ENCODE results near the gene TXNIP.

TXNIP gene

GRCh38 chr1:145956781-145957442, 39.5 kb downstream of the TXNIP start:
- H3K27me3 ChIP-seq (ENCODE audit: control insufficient read depth, insufficient read depth, low read length), result peaks cover 68% of the 10 kb centered on the region
- no peaks in the 10 kb centered on the region for H3K36me3 ChIP-seq (ENCODE audit: control insufficient read depth, insufficient read depth, low read length)
- no peaks in the 10 kb centered on the region for H3K9me3 ChIP-seq (ENCODE audit: control insufficient read depth, insufficient read depth, low read length)
- peaks cover 4% of the 10 kb centered on the region for H3K4me1 ChIP-seq (ENCODE audit: control insufficient read depth, insufficient read depth, low read length)
- H3K4me3 ChIP-seq (ENCODE audit: low read depth, low read length), result peak overlapping the region; percentile 75
- no peak overlapping the region for H3K9ac ChIP-seq (ENCODE audit: low read depth, low read length)

DNA sequence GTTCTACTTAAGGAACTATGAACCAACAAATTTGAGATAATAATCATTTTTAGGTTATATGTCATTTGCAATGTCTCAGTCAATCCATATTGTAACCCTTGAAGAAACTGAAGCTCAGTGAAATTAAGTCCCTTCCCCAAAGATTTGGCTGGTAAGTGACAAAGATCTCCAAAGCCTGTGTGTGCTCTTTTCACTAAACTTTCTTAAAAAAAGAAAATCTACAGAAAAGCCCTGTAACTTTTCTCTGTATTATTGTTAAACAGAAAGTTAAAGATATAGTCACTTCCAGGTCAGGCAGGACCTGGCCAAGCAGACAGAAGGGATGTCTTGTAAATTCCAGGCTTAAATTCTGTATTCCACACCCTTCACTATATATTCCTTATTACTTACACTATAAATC, 40.0 kb downstream of the TXNIP start:
- Histone ChIP-seq H3K9me3 (ENCODE audit: control insufficient read depth, insufficient read depth, low read length) (no peaks in the 10 kb centered on the region), H3K36me3 (ENCODE audit: control insufficient read depth, insufficient read depth, low read length) (no peaks in the 10 kb centered on the region), H3K27me3 (ENCODE audit: control insufficient read depth, insufficient read depth, low read length) (peaks cover 63% of the 10 kb centered on the region), H3K4me1 (ENCODE audit: control insufficient read depth, insufficient read depth, low read length) (peaks cover 4% of the 10 kb centered on the region), H3K9ac (ENCODE audit: low read depth, low read length) (no peak overlapping the region), H3K4me3 (ENCODE audit: low read depth, low read length) (no peak overlapping the region)

DNA sequence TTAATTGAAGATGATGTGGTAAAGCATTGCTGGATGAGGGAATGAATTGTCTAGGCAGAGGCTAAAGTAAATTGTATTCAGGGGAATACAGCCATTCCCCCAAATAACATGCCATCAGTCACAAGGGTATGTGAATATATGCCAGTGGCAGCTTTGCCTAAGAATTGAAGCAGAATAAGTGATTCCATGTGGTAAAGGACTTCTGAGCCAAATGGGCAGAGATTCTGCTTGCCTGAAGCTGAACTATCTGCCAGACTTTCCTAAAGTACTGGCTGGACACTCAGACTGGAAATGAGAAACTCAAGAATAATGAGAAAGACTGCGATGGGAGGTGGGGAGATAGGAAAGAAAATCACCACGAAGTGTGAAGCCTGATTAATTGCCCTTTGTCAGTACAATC, 40.9 kb downstream of the TXNIP start:
- H3K9me3 ChIP-seq (ENCODE audit: control insufficient read depth, insufficient read depth, low read length), result no peaks in the 10 kb centered on the region
- no peak overlapping the region for H3K4me3 ChIP-seq (ENCODE audit: low read depth, low read length)

GRCh38 chr1:145953861-145954260, 42.5 kb downstream of the TXNIP start:
- H3K4me1 ChIP-seq (ENCODE audit: control insufficient read depth, insufficient read depth, low read length), result no peaks in the 10 kb centered on the region
- H3K36me3 ChIP-seq (ENCODE audit: control insufficient read depth, insufficient read depth, low read length), result no peaks in the 10 kb centered on the region
- peaks cover 44% of the 10 kb centered on the region for H3K27me3 ChIP-seq (ENCODE audit: control insufficient read depth, insufficient read depth, low read length)
- no peak overlapping the region for H3K4me3 ChIP-seq (ENCODE audit: low read depth, low read length)
- no peaks in the 10 kb centered on the region for H3K9me3 ChIP-seq (ENCODE audit: control insufficient read depth, insufficient read depth, low read length)
- H3K9ac ChIP-seq (ENCODE audit: low read depth, low read length), result no peak overlapping the region

More for the DNA sequence above, 40.9 kb downstream of the TXNIP start:
- H3K4me1 ChIP-seq (ENCODE audit: control insufficient read depth, insufficient read depth, low read length), result peaks cover 4% of the 10 kb centered on the region
- H3K9ac ChIP-seq (ENCODE audit: low read depth, low read length), result no peak overlapping the region
- no peaks in the 10 kb centered on the region for H3K36me3 ChIP-seq (ENCODE audit: control insufficient read depth, insufficient read depth, low read length)
- H3K27me3 ChIP-seq (ENCODE audit: control insufficient read depth, insufficient read depth, low read length), result peaks cover 57% of the 10 kb centered on the region

DNA sequence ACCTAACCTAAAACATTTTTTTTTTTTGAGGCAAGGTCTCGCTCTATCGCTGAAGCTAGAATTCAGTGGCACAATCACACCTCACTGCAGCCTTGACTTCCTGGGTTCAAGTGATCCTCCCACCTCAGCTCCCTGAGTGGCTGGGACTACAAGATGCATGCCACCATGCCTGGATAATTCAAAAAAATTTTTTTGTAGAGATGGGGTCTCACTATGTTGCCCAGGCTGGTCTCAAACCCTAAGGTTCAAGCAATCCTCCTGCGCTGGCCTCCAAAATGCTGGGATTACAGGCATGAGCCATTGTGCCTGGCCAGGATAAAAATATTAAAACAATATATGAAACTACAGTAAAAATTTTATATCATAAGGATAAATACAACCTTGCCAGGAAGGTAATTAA, 43.5 kb downstream of the TXNIP start:
- Histone ChIP-seq H3K4me3 (ENCODE audit: low read depth, low read length) (no peak overlapping the region), H3K27me3 (ENCODE audit: control insufficient read depth, insufficient read depth, low read length) (peaks cover 35% of the 10 kb centered on the region), H3K9ac (ENCODE audit: low read depth, low read length) (no peak overlapping the region), H3K4me1 (ENCODE audit: control insufficient read depth, insufficient read depth, low read length) (peaks cover under 1% of the 10 kb centered on the region), H3K9me3 (ENCODE audit: control insufficient read depth, insufficient read depth, low read length) (no peaks in the 10 kb centered on the region), H3K36me3 (ENCODE audit: control insufficient read depth, insufficient read depth, low read length) (no peaks in the 10 kb centered on the region)

DNA sequence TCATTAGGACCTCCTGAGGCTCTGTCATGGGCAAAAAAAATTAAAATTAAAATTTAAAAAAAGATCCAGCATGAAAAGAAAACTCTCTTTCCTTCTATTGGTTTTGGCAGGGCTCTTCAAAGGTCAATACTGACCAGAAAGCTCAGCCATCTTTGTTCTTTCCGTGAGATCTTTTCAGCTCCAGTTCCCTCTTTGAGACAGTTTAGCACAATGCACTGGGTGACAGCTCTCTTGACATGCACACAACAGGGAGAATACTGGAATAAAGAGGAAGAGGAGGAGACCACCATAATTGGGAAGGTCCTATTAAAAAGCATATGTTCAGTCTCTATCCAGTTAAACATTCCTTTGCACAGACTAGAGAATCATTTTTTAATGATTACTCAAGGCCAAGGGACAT, 44.9 kb downstream of the TXNIP start:
- Histone ChIP-seq H3K4me3 (ENCODE audit: low read depth, low read length) (no peak overlapping the region), H3K9ac (ENCODE audit: low read depth, low read length) (no peak overlapping the region), H3K9me3 (ENCODE audit: control insufficient read depth, insufficient read depth, low read length) (no peaks in the 10 kb centered on the region), H3K4me1 (ENCODE audit: control insufficient read depth, insufficient read depth, low read length) (peaks cover 9% of the 10 kb centered on the region), H3K36me3 (ENCODE audit: control insufficient read depth, insufficient read depth, low read length) (no peaks in the 10 kb centered on the region), H3K27me3 (ENCODE audit: control insufficient read depth, insufficient read depth, low read length) (peaks cover 26% of the 10 kb centered on the region)

GRCh38 chr1:145949219-145949618, 47.2 kb downstream of the TXNIP start:
- peaks cover 4% of the 10 kb centered on the region for H3K27me3 ChIP-seq (ENCODE audit: control insufficient read depth, insufficient read depth, low read length)
- peaks cover 9% of the 10 kb centered on the region for H3K4me1 ChIP-seq (ENCODE audit: control insufficient read depth, insufficient read depth, low read length)
- no peaks in the 10 kb centered on the region for H3K36me3 ChIP-seq (ENCODE audit: control insufficient read depth, insufficient read depth, low read length)
- no peak overlapping the region for H3K4me3 ChIP-seq (ENCODE audit: low read depth, low read length)
- H3K9ac ChIP-seq (ENCODE audit: low read depth, low read length), result no peak overlapping the region
- no peaks in the 10 kb centered on the region for H3K9me3 ChIP-seq (ENCODE audit: control insufficient read depth, insufficient read depth, low read length)

GRCh38 chr1:145947551-145947950, 48.8 kb downstream of the TXNIP start:
- no peaks in the 10 kb centered on the region for H3K36me3 ChIP-seq (ENCODE audit: control insufficient read depth, insufficient read depth, low read length)
- no peak overlapping the region for H3K9ac ChIP-seq (ENCODE audit: low read depth, low read length)
- H3K9me3 ChIP-seq (ENCODE audit: control insufficient read depth, insufficient read depth, low read length), result no peaks in the 10 kb centered on the region

DNA sequence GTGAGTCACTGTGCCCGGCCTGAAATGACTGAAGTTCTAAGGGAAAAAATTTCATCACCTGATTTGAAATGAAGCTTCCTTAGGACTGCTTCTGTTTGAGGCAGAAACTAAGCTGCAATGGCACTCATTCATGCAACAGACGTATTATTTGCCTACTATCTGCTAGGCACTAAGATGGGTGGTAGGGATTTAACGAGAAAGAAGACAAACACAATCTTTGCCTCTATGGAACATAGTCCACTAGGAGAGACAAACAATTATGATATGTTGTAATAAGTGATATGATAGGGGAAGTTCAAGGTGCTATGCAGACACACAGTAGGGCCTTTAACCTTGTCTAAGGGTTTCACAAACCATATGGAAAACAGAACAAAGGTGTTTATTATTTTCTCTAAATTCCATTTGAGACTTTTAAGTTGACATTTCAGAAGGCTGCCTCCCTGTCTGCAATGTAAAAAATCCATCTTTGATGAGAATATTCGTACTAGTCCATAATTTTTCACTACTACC, 49.8 kb downstream of the TXNIP start:
- peaks cover 9% of the 10 kb centered on the region for H3K4me1 ChIP-seq (ENCODE audit: control insufficient read depth, insufficient read depth, low read length)
- no peaks in the 10 kb centered on the region for H3K36me3 ChIP-seq (ENCODE audit: control insufficient read depth, insufficient read depth, low read length)
- H3K27me3 ChIP-seq (ENCODE audit: control insufficient read depth, insufficient read depth, low read length), result no peaks in the 10 kb centered on the region
- no peak overlapping the region for H3K4me3 ChIP-seq (ENCODE audit: low read depth, low read length)
- H3K9ac ChIP-seq (ENCODE audit: low read depth, low read length), result no peak overlapping the region
- no peaks in the 10 kb centered on the region for H3K9me3 ChIP-seq (ENCODE audit: control insufficient read depth, insufficient read depth, low read length)

More at GRCh38 chr1:145947551-145947950, 48.8 kb downstream of the TXNIP start:
- Histone ChIP-seq H3K4me1 (ENCODE audit: control insufficient read depth, insufficient read depth, low read length) (peaks cover 9% of the 10 kb centered on the region), H3K27me3 (ENCODE audit: control insufficient read depth, insufficient read depth, low read length) (no peaks in the 10 kb centered on the region), H3K4me3 (ENCODE audit: low read depth, low read length) (no peak overlapping the region)

- Histone ChIP-seq H3K9ac (ENCODE audit: low read depth, low read length) (no peak overlapping the region), H3K4me1 (ENCODE audit: control insufficient read depth, insufficient read depth, low read length) (peaks cover 9% of the 10 kb centered on the region), H3K36me3 (ENCODE audit: control insufficient read depth, insufficient read depth, low read length) (no peaks in the 10 kb centered on the region), H3K4me3 (ENCODE audit: low read depth, low read length) (no peak overlapping the region), H3K27me3 (ENCODE audit: control insufficient read depth, insufficient read depth, low read length) (no peaks in the 10 kb centered on the region), H3K9me3 (ENCODE audit: control insufficient read depth, insufficient read depth, low read length) (no peaks in the 10 kb centered on the region)
Measured at GRCh38 chr1:145944532-145944931, 51.8 kb downstream of the TXNIP start.

DNA sequence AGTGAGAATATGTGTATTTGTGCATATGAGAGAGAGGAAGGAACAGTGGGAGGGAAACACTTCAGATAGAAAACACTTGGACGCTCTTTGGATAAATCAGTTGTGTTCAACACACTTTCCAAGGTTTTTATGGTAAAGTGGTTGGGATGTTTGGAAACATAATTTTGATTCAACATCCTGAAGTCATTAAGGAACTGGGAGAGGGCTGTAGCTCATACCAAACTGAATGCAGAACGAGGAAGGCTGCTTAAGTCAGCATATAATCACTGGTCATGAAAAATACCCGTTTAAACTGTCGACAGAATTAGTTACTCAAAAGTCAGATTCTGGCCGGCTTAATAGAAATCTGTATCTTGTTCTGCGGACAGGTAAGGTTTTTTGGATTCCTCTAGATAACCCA, 53.5 kb downstream of the TXNIP start:
- no peak overlapping the region for H3K9ac ChIP-seq (ENCODE audit: low read depth, low read length)
- no peaks in the 10 kb centered on the region for H3K36me3 ChIP-seq (ENCODE audit: control insufficient read depth, insufficient read depth, low read length)
- H3K27me3 ChIP-seq (ENCODE audit: control insufficient read depth, insufficient read depth, low read length), result no peaks in the 10 kb centered on the region
- H3K4me1 ChIP-seq (ENCODE audit: control insufficient read depth, insufficient read depth, low read length), result peaks cover 8% of the 10 kb centered on the region
- no peaks in the 10 kb centered on the region for H3K9me3 ChIP-seq (ENCODE audit: control insufficient read depth, insufficient read depth, low read length)
- no peak overlapping the region for H3K4me3 ChIP-seq (ENCODE audit: low read depth, low read length)

Data from iPS-15b (cell line).